Measurements from ENCODE around the gene ESCO1. TPM values are rescaled to one million over a fixed set of nuclear protein-coding genes. Genes with fewer than 3 reads are reported as not detected.

ESCO1 gene
- total and polyA plus RNA-seq, 2 of the 13 experiments (the other 11 are each of a cell fraction or from before 2014, with no cell fraction given), result 6.3 to 19.4 TPM

GRCh38 chr18:21599585-21600525 is 649 bp downstream of the ESCO1 start (continued):
- TF ChIP-seq MAFK (conservative IDR thresholded peaks at IDR 0.05 in 1 of 2, IDR thresholded peaks at IDR 0.05 in 1 of 2; ENCODE audit: low read length in 2 of 2), result no peak
- 0 out of 2 replicates have a peak, but pooled peaks have one; percentile 2 for TF ChIP-seq ZNF788 (CRISPR knock-in tag; IDR thresholded peaks at IDR 0.05; ENCODE audit: borderline replicate concordance)
- TF ChIP-seq PLSCR1 (CRISPR knock-in tag; IDR thresholded peaks at IDR 0.05; ENCODE audit: borderline replicate concordance), result peak; percentile 52; the same call in 1 of the 2 replicates
- TF ChIP-seq YEATS2 (CRISPR knock-in tag; IDR thresholded peaks at IDR 0.05; ENCODE audit: borderline replicate concordance), result no peak
- no peak for TF ChIP-seq PRMT3 (CRISPR knock-in tag; IDR thresholded peaks at IDR 0.05; ENCODE audit: borderline replicate concordance, low read depth)
- TF ChIP-seq NFATC3 (CRISPR knock-in tag; IDR thresholded peaks at IDR 0.05), result 0 out of 2 replicates have a peak, but pooled peaks have one; percentile 23
- TF ChIP-seq SMARCE1 (IDR thresholded peaks at IDR 0.05; ENCODE audit: borderline replicate concordance), result no peak
- peak; percentile 79 for TF ChIP-seq MYC (CRISPR knock-in tag; IDR thresholded peaks at IDR 0.05; ENCODE audit: borderline replicate concordance)
- TF ChIP-seq CC2D1A (CRISPR knock-in tag; IDR thresholded peaks at IDR 0.05), result no peak
- TF ChIP-seq ZNF292 (CRISPR knock-in tag; IDR thresholded peaks at IDR 0.05; ENCODE audit: borderline replicate concordance, low read depth), result peak; percentile 77; the same call in 1 of the 2 replicates
- no peak for TF ChIP-seq ARID3A (IDR thresholded peaks at IDR 0.05; ENCODE audit: low read depth, low read length)
- TF ChIP-seq DNMT3B (CRISPR knock-in tag; conservative IDR thresholded peaks at IDR 0.05), result no peak
- peak; percentile 39; the same call in 1 of the 2 replicates for TF ChIP-seq MXD3 (CRISPR knock-in tag; IDR thresholded peaks at IDR 0.05)
- TF ChIP-seq ZNF720 (CRISPR knock-in tag; IDR thresholded peaks at IDR 0.05), result no peak
- TF ChIP-seq ZNF282 (IDR thresholded peaks at IDR 0.05; ENCODE audit: partially characterized antibody), result no peak
- no peak for TF ChIP-seq HNRNPLL (IDR thresholded peaks at IDR 0.05; ENCODE audit: low read depth, low read length, poor library complexity, severe bottlenecking)
- TF ChIP-seq ARID5B (CRISPR knock-in tag; IDR thresholded peaks at IDR 0.05), result no peak
- no peak for TF ChIP-seq ZNF691 (CRISPR knock-in tag; IDR thresholded peaks at IDR 0.05; ENCODE audit: borderline replicate concordance, low read depth)
- TF ChIP-seq NFE2L2 (IDR thresholded peaks at IDR 0.05; ENCODE audit: low read length), result no peak
- TF ChIP-seq HNF4A (CRISPR knock-in tag; IDR thresholded peaks at IDR 0.05), result peak; percentile 63
